Keratinocyte (primary cell): ENCODE data around the gene CEBPZOS.

Experiments
- EZH2 ChIP-seq: IDR thresholded peaks from one replicate; pipeline ENCODE4 v1.6.1; 2012; ENCODE audit warnings: inconsistent platforms, mild to moderate bottlenecking, low read length, moderate library complexity
- TF ChIP-seq, protein P1 (sequence below), 3 experiments: IDR thresholded peaks in 1 of 3; conservative IDR thresholded peaks in 1 of 3; optimal IDR thresholded peaks in 1 of 3; 2 replicates in 2 of 3; 3 replicates in 1 of 3; pipeline versions ENCODE3 to v1.5.1; 2011; ENCODE audit warnings: low read length in 3 of 3, mild to moderate bottlenecking in 3 of 3, moderate library complexity in 2 of 3, control low read depth in 1 of 3, inconsistent platforms in 1 of 3; ENCODE audit not compliant: insufficient read depth in 2 of 3; ENCODE audit errors: extremely low read depth in 1 of 3

DNA sequence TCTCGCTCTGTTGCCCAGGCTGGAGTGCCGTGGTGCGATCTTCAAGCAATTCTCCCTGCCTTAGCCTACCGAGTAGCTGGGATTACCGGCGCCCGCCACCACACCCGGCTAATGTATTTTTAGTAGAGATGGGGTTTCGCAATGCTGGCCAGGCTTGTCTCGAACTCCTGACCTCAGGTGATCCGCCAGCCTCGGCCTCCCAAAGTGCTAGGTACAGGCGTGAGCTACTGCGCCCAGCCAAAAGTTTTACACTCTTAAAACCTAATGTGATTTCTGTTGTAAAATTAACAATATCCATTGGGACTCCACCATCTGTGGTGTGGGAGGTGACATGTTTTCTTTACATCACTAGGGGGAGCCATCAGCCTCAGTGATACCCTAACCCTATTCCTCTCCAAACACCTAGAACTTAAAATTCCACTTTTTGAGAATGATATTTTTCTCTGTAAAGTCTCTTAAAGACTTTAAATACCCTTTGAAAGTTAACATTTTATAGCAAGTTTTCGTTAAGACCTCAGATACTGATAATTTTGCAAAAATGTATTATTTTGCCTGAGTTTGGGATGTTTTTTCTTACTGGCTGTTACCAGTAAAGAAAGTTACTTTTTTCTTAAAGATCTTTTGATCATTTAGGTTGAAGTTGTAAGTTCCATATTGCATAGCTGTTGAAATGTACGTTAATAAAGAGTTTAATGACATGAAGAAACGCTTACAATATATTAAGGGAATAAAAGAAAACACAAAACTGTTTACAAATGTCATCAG is 27.9 kb upstream of the CEBPZOS start:
- no peak for TF ChIP-seq EZH2
- TF ChIP-seq, protein P1, sequence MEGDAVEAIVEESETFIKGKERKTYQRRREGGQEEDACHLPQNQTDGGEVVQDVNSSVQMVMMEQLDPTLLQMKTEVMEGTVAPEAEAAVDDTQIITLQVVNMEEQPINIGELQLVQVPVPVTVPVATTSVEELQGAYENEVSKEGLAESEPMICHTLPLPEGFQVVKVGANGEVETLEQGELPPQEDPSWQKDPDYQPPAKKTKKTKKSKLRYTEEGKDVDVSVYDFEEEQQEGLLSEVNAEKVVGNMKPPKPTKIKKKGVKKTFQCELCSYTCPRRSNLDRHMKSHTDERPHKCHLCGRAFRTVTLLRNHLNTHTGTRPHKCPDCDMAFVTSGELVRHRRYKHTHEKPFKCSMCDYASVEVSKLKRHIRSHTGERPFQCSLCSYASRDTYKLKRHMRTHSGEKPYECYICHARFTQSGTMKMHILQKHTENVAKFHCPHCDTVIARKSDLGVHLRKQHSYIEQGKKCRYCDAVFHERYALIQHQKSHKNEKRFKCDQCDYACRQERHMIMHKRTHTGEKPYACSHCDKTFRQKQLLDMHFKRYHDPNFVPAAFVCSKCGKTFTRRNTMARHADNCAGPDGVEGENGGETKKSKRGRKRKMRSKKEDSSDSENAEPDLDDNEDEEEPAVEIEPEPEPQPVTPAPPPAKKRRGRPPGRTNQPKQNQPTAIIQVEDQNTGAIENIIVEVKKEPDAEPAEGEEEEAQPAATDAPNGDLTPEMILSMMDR (optimal IDR thresholded peaks at IDR 0.05 in 1 of 3, IDR thresholded peaks at IDR 0.05 in 1 of 3, conservative IDR thresholded peaks at IDR 0.05 in 1 of 3; ENCODE audit: extremely low read depth in 1 of 3, insufficient read depth in 2 of 3, low read length in 3 of 3): peak; percentile 68 to 72 (median 69)
